GM10266 (cell line): Measurements from ENCODE around the gene NCAM1.

Source experiments
- DNase-seq: peaks from one replicate; pipeline ENCODE4 v3.0.0; 2012; ENCODE audit errors: extremely low spot score
- TF ChIP-seq, protein P1 (sequence below): IDR thresholded peaks from 2 replicates; pipeline ENCODE4 v1.5.1; 2012; ENCODE audit warnings: mild to moderate bottlenecking, low read depth; ENCODE audit not compliant: control insufficient read depth, insufficient read depth; ENCODE audit errors: missing control alignments

Gene NCAM1

DNA sequence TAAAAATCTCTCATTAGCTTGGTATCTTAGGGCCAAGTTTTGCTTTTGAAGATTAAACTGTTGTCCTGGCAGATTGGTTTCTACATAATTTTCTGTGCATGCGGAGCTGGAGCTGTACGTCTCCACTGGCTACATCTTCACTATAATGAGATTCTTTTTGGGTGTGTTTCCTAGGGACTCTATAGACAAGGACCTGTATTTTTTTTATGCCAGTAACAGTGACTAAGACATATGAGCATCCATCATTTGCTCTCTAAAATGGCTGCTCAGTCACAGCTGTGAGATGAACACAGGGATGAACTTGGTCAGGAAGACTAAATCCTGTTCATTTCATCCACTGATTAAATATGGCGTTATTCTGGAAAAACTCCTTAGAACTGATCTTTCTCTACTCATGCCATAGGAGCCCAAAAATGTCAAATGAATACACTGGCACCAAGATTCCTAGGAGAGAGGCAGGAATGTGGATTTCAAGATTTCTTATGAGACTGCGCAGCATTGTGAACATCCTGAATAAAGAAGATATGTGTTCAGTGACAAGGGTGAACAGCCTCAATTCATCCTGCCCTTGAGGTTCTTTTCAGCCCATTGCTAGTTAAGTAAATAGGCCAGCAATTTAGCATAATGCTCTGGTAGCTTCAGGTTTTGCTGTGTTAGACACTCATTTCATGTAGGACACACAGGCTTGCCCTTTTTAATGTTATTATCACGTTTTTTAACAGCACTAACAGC, 168.2 kb downstream of the NCAM1 start:
- no peak for DNase-seq
- TF ChIP-seq, protein P1, sequence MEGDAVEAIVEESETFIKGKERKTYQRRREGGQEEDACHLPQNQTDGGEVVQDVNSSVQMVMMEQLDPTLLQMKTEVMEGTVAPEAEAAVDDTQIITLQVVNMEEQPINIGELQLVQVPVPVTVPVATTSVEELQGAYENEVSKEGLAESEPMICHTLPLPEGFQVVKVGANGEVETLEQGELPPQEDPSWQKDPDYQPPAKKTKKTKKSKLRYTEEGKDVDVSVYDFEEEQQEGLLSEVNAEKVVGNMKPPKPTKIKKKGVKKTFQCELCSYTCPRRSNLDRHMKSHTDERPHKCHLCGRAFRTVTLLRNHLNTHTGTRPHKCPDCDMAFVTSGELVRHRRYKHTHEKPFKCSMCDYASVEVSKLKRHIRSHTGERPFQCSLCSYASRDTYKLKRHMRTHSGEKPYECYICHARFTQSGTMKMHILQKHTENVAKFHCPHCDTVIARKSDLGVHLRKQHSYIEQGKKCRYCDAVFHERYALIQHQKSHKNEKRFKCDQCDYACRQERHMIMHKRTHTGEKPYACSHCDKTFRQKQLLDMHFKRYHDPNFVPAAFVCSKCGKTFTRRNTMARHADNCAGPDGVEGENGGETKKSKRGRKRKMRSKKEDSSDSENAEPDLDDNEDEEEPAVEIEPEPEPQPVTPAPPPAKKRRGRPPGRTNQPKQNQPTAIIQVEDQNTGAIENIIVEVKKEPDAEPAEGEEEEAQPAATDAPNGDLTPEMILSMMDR: no peak

GRCh38 chr11:113131036-113131775, 170.0 kb downstream of the NCAM1 start:
- no peak for DNase-seq
- TF ChIP-seq, protein P1: no peak

GRCh38 chr11:113133071-113133470, 171.9 kb downstream of the NCAM1 start:
- TF ChIP-seq, protein P1: no peak
- DNase-seq: no peak

- TF ChIP-seq, protein P1: no peak
- no peak for DNase-seq
These were observed 173.4 kb downstream of the NCAM1 start for GRCh38 chr11:113134626-113135025.

- DNase-seq: no peak
- TF ChIP-seq, protein P1: no peak
These were observed 176.7 kb downstream of the NCAM1 start for GRCh38 chr11:113137713-113138529.

- TF ChIP-seq, protein P1: no peak
- no peak for DNase-seq
These were observed 177.5 kb downstream of the NCAM1 start for GRCh38 chr11:113138731-113139130.
